Spleen (tissue), 11 donors: ENCODE data around the gene METTL24. TPM values are rescaled to one million over a fixed set of nuclear protein-coding genes. Genes with fewer than 3 reads are reported as not detected.

ENCODE experiments used
- DNase-seq: peaks from one replicate; pipeline ENCODE4 v3.0.0-alpha.2; 2020
- H3K27ac ChIP-seq, 8 donors: fragments of 200-600 bp; sonication (generic) in 7 of 8; 1 replicate in 4 of 8; 2 replicates in 4 of 8; pipeline versions ENCODE4 v1.5.0 to v1.8.0; 2016 to 2021; ENCODE audit warnings: inconsistent platforms in 4 of 8, mild to moderate bottlenecking in 4 of 8, moderate library complexity in 1 of 8
- H3K27me3 ChIP-seq, 7 donors: fragments of 200-600 bp; sonication (generic) in 6 of 7; replicated peaks in 1 of 7; 1 replicate in 4 of 7; 2 replicates in 3 of 7; pipeline versions ENCODE4 v1.5.0 to v1.8.0; 2016 to 2021; ENCODE audit warnings: inconsistent platforms in 3 of 7, mild to moderate bottlenecking in 1 of 7
- H3K36me3 ChIP-seq, 6 donors: fragments of 200-600 bp; sonication (generic) in 5 of 6; 1 replicate in 4 of 6; 2 replicates in 2 of 6; pipeline versions ENCODE4 v1.5.0 to v1.8.0; 2016 to 2021; ENCODE audit warnings: inconsistent platforms in 2 of 6
- H3K4me1 ChIP-seq, 6 donors: fragments of 200-600 bp; sonication (generic) in 5 of 6; 1 replicate in 3 of 6; 2 replicates in 3 of 6; pipeline versions ENCODE4 v1.5.0 to v1.8.0; 2016 to 2021; ENCODE audit warnings: inconsistent platforms in 3 of 6
- H3K4me3 ChIP-seq, 8 donors: fragments of 200-600 bp; sonication (generic) in 7 of 8; 1 replicate in 4 of 8; 2 replicates in 4 of 8; pipeline versions ENCODE4 v1.5.0 to v1.8.0; 2016 to 2021; ENCODE audit warnings: inconsistent platforms in 4 of 8, mild to moderate bottlenecking in 4 of 8, moderate library complexity in 2 of 8
- H3K9me3 ChIP-seq, 8 donors: fragments of 200-600 bp; sonication (generic) in 7 of 8; 1 replicate in 4 of 8; 2 replicates in 4 of 8; pipeline versions ENCODE4 v1.5.0 to v1.8.0; 2016 to 2021; ENCODE audit warnings: inconsistent platforms in 4 of 8
- POLR2A ChIP-seq, 3 donors: fragments of 450-650 bp; IDR thresholded peaks; one replicate each; pipeline ENCODE4 v1.5.1; 2017; ENCODE audit warnings: antibody characterized with exemption in 3 of 3, mild to moderate bottlenecking in 1 of 3
- POLR2AphosphoS5 ChIP-seq, 3 donors: sonication (generic); formaldehyde crosslinking; IDR thresholded peaks; one replicate each; pipeline ENCODE4 v1.5.1; 2017; ENCODE audit warnings: antibody characterized with exemption in 3 of 3
- WGBS, 5 donors: extraction: QIAGEN DNeasy Blood & Tissue Kit in 3 of 5; methylation state at CpG; one replicate each; pipeline versions ENCODE4 v1.1.5 to v1.1.7; 2013 to 2018; 5-methylcytosine and 5-hydroxymethylcytosine counted together
- intact Hi-C: fragments of 100-400 bp; cut with DNase I; formaldehyde crosslinking; loops from one replicate; pipeline ENCODE4 v1.15.0; 2023; ENCODE audit warnings: low total_unique reads
- polyA plus RNA-seq, 3 donors: library from polyadenylated mRNA; stranded (reverse); fragments of 200-250 nt; gene quantifications; one replicate each; pipeline ENCODE4 v1.2.1, GENCODE V29; 2013
- total RNA-seq, 7 donors: library from RNA; depleted of rRNA in 3 of 7; stranded (reverse); fragments of >200 nt in 3 of 7; fragmentation: NEBNext Ultra II Directional in 4 of 7; extraction: Animal tissue kit (Norgen Biotek cat#: 25700) in 4 of 7; gene quantifications; one replicate each; pipeline versions ENCODE4 v1.1.0 to v1.2.1, GENCODE V29; 2016 to 2021
- TF ChIP-seq, protein P1 (sequence below), 11 experiments: fragments of 200-600 bp in 7 of 11; fragments of 450-650 bp in 4 of 11; sonication (generic) in 4 of 11; IDR thresholded peaks in 8 of 11; conservative IDR thresholded peaks in 3 of 11; 1 replicate in 7 of 11; 2 replicates in 4 of 11; pipeline versions ENCODE4 v1.4.0 to v1.8.0; 2016 to 2021; ENCODE audit warnings: antibody characterized with exemption in 11 of 11, inconsistent platforms in 4 of 11, mild to moderate bottlenecking in 1 of 11
- donor health status: healthy with polysubstance abuse.
- donor health status: DM: no; HTN: no; CAD: no; lungs with moderate emphysema.
- donor health status: DM: no; HTN: no; CAD: no.
- donor health status: Bipolar disorder and iron deficiency.
- donor health status: healthy.
- donor health status: DM: no; HTN: no; CAD: no.
- donor health status: DM: yes; HTN: yes; CAD: no.

METTL24 gene
- total and polyA plus RNA-seq, 10 donors = 0.67 to 1.2 (median 0.98) TPM; not detected in 5

GRCh38 chr6:110319843-110320242 lies 38.3 kb downstream of the METTL24 start:
- no peaks in the 10 kb centered on the region for H3K9me3 ChIP-seq
- H3K36me3 ChIP-seq = no peaks in the 10 kb centered on the region
- TF ChIP-seq POLR2AphosphoS5 (IDR thresholded peaks at IDR 0.05) (no peak), POLR2A (IDR thresholded peaks at IDR 0.05) (no peak)
- TF ChIP-seq, protein P1, sequence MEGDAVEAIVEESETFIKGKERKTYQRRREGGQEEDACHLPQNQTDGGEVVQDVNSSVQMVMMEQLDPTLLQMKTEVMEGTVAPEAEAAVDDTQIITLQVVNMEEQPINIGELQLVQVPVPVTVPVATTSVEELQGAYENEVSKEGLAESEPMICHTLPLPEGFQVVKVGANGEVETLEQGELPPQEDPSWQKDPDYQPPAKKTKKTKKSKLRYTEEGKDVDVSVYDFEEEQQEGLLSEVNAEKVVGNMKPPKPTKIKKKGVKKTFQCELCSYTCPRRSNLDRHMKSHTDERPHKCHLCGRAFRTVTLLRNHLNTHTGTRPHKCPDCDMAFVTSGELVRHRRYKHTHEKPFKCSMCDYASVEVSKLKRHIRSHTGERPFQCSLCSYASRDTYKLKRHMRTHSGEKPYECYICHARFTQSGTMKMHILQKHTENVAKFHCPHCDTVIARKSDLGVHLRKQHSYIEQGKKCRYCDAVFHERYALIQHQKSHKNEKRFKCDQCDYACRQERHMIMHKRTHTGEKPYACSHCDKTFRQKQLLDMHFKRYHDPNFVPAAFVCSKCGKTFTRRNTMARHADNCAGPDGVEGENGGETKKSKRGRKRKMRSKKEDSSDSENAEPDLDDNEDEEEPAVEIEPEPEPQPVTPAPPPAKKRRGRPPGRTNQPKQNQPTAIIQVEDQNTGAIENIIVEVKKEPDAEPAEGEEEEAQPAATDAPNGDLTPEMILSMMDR (IDR thresholded peaks at IDR 0.05 in 8 of 11, conservative IDR thresholded peaks at IDR 0.05 in 3 of 11) = no peak
- no peak overlapping the region for H3K27ac ChIP-seq
- no peak overlapping the region for H3K4me3 ChIP-seq
- intact Hi-C loops = no loop called here
- DNase-seq = no peak
- no peaks in the 10 kb centered on the region for H3K27me3 ChIP-seq
- H3K4me1 ChIP-seq = peaks cover 0 to 10% (median 0%) of the 10 kb centered on the region in 6 donors
- WGBS, 5 donors = 80 to 95% (median 88%) methylated on average over 2 of the region's 2 CpGs

- DNase-seq = no peak
These were observed 38.8 kb downstream of the METTL24 start for GRCh38 chr6:110319381-110319780.

GRCh38 chr6:110318971-110319370 lies 39.2 kb downstream of the METTL24 start:
- no peak for DNase-seq
- Histone ChIP-seq H3K4me3 (no peak overlapping the region), H3K27ac (no peak overlapping the region), H3K9me3 (no peaks in the 10 kb centered on the region), H3K4me1 (peaks cover 0 to 10% (median 0%) of the 10 kb centered on the region in 6 donors), H3K27me3 (no peaks in the 10 kb centered on the region), H3K36me3 (no peaks in the 10 kb centered on the region)
- TF ChIP-seq POLR2AphosphoS5 (IDR thresholded peaks at IDR 0.05) (no peak), POLR2A (IDR thresholded peaks at IDR 0.05) (no peak)
- TF ChIP-seq, protein P1 (IDR thresholded peaks at IDR 0.05 in 8 of 11, conservative IDR thresholded peaks at IDR 0.05 in 3 of 11) = no peak
- intact Hi-C loops = no loop called here
- 58 to 87% (median 76%) methylated on average over 3 of the region's 3 CpGs for WGBS, 5 donors

More at GRCh38 chr6:110319381-110319780, 38.8 kb downstream of the METTL24 start:
- H3K4me3 ChIP-seq = no peak overlapping the region
- no peaks in the 10 kb centered on the region for H3K36me3 ChIP-seq
- TF ChIP-seq POLR2A (IDR thresholded peaks at IDR 0.05) (no peak), POLR2AphosphoS5 (IDR thresholded peaks at IDR 0.05) (no peak)
- TF ChIP-seq, protein P1 (IDR thresholded peaks at IDR 0.05 in 8 of 11, conservative IDR thresholded peaks at IDR 0.05 in 3 of 11) = no peak
- 63 to 98% (median 91%) methylated on average over 3 of the region's 3 CpGs for WGBS, 5 donors
- H3K27me3 ChIP-seq = no peaks in the 10 kb centered on the region
- H3K9me3 ChIP-seq = no peaks in the 10 kb centered on the region
- intact Hi-C loops = no loop called here
- peaks cover 0 to 10% (median 0%) of the 10 kb centered on the region in 6 donors for H3K4me1 ChIP-seq
- no peak overlapping the region for H3K27ac ChIP-seq

DNA sequence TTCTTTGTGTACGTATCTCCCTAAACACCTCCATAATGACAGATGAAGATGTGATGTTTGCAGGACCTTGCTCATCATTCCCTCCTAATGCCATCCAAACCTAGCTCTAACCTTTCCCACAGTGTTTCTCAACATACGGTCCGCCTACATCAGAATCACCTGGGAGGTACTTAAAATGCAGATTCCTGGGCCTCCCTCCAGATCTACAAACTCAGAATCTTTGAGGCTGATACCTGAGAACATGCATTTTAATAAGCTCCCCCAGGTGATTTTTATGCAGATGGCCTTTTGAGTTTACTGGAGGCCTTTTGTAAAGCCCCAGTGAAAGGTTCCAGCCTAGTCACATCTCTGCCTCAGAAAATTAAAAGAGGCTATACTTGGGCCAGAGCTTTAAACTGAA lies 40.5 kb downstream of the METTL24 start:
- no peaks in the 10 kb centered on the region for H3K36me3 ChIP-seq
- 95 to 98% (median 97%) methylated on average over 3 of the region's 3 CpGs for WGBS, 5 donors
- H3K27ac ChIP-seq = no peak overlapping the region
- H3K9me3 ChIP-seq = no peaks in the 10 kb centered on the region
- no peak for DNase-seq
- no peaks in the 10 kb centered on the region for H3K27me3 ChIP-seq
- peaks cover 0 to 4% (median 0%) of the 10 kb centered on the region in 6 donors for H3K4me1 ChIP-seq
- no peak overlapping the region for H3K4me3 ChIP-seq
- intact Hi-C loops = no loop called here
- TF ChIP-seq, protein P1 (IDR thresholded peaks at IDR 0.05 in 8 of 11, conservative IDR thresholded peaks at IDR 0.05 in 3 of 11) = no peak
- TF ChIP-seq POLR2AphosphoS5 (IDR thresholded peaks at IDR 0.05) (no peak), POLR2A (IDR thresholded peaks at IDR 0.05) (no peak)
